GM21529 (cell line): ENCODE results near the gene SYNCRIP.
"Not testable (repeated sequence)": the region's sequence is repeated elsewhere in the genome, so short reads cannot be mapped to it uniquely, and the experiment has no call there.

Experiments used
- ATAC-seq: cut with Tn5 transposase; IDR thresholded peaks from one replicate; pipeline ENCODE4 v1.9.1; 2021; ENCODE audit not compliant: unreplicated experiment

The SYNCRIP gene

DNA sequence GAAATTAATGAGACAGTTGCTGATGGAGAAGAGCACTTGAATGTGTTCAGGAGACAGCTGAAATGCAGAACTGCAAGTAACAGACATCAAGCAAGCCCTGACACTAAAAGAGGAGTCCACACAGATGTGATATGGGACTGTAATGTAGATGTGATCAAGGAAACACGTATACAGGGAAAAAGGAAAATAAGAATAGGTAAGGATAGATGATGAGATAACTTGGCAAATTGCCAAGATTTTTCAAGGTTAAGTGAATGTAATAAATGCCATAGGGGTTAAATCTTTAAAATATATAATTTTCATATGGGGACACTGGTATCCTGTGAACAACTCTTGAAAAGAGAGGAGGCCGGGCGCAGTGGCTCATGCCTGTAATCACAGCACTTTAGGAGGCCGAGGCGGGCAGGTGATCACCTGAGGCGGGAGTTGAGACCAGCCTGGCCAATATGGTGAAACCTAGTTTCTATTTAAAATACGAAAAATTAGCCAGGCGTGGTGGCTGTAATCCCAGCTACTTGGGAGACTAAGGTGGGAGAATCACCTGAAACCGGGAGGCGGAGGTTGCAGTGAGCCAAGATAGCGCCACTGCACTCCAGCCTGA is 41.9 kb downstream of the SYNCRIP start:
- no peak for ATAC-seq

DNA sequence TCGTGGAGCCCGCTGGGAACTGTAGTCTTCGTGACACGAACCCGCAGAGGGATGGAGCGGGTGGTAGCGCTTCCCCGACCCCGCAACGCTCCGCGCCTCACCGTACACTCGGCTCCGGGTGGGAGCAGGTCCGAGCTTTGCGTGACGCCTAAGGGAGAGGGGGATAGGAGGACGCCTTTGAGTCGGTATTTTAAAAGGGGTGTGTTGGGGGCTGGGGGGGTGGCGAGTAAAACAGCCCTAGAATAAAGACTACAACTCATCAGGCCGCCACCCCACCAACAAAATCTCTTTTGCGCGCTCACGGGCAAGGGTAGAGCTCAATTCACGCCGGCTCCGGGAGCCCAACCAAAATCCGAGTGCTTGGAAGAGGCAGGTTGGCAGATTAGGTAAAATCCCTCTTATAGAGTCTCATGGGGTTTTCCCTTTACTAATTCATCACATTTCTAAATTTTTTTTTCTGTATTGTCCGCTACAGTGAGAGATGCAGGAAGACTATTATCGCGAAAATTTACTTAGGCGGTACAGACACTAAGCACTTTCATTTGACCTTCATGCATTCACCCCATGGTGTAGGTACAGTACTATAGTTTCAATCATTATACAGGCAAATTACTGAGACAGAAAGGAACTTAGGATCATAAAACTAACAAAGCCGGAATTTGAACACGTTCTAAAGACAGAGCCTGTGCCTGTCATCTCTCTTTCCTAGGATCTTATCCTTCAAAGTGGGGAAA is 48.3 kb downstream of the SYNCRIP start:
- ATAC-seq, result peak; percentile 12

DNA sequence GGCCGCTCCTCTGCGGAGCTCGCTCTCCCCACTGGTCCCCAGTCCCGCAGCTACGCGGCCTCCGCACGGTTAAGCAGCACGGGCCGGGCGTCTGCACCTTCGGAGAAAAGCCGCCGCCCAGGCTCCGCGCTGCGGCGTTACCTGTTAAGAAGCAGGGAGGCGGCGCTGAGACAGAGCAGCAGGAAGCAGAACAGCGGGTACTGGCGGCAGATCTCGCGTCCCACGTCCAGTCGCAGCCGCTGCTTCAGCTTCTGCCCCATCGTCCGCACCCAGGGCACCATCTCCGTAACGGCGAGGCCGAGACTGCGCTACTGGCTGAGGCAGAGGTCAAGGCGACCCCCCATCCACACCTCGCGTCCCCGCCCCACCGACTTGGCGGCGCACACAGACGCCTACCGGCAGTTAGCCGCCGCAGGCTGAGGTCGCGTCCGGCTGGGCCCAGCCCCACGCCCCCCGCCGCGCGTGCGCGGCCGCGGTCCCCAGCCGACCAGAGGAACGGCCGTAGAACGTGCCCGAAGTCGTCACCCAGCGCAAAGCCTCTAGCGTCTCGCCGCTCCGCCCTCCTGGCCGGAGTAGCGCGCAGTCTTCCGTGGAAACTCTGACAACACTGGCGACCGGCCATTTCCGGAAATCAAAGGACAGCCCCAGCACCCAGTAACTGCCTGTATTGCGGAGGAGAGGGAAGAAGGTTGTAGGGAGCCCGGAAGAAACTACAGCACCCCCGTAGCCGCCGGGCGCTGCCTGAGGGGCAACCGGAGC is 49.1 kb downstream of the SYNCRIP start, which contains the start of gene SNX14:
SNX14 (minus strand) TSS at position 421 of the 759 bp plus-strand sequence; CDS start at position 281, 140 bp downstream.
- ATAC-seq, result peak; percentile 85

DNA sequence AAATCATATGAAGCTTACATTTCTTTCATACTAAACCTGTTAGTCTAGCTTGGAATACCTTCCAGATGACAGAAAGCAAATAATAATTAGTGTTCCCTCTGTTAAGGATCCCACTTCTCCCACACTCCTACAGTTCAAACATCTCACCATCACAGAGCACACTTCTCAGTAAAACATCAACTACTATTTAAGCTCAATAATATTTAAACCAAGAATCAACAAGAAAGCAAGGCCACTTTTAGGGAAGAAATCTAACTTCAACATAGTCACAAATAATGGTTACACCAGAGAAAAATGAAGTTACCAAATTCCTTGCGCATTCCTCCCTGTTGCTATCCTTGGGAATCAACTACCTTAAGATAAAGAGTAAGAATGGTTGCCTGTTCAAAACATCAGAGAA is 50.7 kb downstream of the SYNCRIP start:
- no peak for ATAC-seq

DNA sequence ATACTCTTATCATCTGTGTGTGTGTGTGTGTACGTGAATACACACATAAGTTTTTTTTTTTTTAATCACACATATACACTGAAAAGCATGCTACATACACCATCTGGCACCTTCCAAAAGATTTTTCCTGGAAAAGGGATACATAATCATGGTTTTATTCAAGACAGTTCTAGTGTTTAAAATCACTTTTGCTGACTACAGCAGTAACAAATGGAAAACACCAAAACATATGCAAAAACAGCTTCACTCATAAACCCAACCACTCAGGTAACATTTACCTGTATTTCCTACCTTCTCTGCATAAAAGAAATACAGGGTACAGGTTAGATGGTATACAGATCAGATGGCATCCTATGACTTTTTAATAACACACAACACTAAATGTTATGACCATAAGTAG is 51.5 kb downstream of the SYNCRIP start:
- no peak for ATAC-seq

DNA sequence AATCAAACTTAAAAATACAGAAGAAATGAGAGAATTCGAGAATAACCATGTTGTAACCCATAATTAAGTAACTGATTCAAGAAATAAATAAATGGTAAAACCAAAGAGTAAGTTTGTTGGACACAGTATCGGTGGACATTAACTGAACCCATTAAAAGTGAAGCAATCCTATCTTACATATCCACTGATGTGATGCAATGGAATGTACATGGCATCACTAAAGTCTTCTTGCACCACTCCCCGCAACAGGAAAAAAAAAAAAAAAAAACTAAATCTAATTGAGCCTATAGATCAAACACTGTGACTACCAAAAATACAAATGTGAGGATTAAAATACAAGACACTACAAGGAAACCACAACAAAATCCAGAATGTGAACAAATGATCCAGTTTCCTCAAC is 56.9 kb downstream of the SYNCRIP start:
- no peak for ATAC-seq

DNA sequence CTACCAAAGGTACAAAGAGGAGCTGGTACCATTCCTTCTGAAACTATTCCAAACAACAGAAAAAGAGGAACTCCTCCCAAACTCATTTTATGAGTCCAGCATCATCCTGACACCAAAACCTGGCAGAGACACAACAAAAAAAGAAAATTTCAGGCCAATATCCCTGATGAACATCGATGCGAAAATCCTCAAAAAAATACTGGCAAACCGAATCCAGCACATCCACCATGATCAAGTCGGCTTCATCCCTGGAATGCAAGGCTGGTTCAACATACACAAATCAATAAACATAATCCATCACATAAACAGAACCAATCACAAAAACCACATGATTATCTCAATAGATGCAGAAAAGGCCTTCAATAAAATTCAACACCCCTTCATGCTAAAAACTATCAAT is 59.9 kb downstream of the SYNCRIP start:
- ATAC-seq, result not testable (repeated sequence)

DNA sequence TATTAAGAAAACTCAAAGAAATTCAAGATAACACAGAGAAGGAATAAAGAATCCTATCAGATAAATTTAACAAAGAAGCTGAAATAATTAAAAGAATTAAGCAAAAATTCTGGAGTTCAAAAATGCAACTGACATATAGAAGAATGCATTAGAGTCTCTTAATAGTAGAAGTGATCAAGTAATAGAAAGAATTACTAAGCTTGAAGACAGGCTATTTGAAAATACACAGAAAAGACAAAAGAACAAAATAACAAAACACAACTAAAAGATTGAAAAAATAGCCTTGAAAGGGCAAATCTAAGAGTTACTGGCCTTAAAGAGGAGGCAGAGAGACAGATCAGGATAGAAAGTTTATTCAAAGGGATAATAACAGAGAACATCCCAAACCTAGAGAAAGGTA is 61.1 kb downstream of the SYNCRIP start:
- no peak for ATAC-seq

DNA sequence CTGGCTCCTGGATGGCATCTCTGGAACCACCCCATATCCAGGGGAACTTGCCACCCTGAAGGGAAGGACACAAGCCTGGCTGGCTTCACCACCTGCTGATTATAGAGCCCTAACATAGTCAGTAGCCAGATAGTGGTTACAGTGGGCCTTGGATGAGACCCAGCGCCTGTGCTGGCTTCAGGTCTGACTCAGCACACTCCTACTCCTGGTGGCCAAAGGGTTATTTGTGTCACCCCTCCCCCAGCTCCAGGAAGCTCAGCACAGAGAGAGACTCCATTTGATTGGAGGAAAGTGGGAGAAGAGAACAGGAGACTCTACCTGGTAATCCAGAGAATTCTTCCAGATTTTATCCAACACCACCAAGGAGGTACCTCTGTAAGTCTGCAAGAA is 61.8 kb downstream of the SYNCRIP start:
- peak; percentile 90 for ATAC-seq

DNA sequence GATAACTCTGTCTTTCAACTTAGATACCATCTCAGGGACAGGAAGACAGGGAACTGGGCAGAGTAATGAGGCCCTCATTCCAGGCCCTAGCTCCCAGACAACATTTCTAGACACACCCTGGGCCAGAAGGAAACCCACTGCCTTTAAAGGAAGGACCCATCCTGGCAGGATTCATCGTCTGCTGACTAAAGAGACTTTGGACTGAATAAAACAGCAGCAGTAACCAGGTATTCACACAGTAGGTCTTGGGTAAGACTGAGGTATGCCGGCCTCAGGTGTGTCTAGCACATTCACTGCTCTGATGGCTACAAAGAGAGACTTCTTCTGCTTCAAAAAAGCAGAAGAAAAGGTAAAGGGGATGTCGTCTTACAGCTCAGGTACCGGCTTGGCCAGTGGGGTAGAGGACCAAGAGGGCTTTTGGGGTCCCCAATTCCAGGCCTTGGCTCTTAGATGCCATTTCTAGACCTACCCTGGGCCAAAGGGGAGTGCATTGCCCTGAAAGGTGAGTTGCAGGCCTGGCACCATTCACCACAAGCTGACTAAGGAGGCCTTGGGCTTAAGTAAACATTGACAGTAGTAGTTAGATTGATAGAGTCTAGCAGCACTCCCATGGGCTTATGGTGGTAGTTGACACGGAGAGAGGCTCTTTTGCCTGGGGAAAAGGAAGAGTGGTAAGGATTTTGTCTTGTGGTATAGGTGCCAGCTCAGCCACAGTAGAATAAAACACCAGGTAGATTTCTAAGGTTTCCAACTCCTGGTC is 62.4 kb downstream of the SYNCRIP start:
- ATAC-seq, result peak; percentile 17

DNA sequence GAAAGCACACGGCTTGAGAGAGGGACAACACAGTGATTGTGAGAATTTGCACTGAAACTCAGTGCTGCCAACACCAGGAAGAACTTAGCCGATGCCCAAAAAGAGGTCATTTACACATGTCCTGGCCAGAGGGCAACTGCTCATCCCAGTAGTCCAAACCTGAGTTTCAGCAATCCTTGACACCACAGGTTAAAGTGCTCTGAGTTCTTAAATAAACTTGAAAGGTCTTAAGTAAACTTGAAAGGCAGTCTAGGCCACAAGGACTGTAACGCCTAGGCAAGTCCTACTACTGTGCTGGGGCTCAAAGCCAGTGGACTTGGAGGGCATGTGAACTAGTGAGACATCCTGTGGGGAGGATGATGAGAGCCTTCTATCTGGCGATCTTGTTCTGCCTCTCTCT is 63.1 kb downstream of the SYNCRIP start:
- ATAC-seq, result no peak

DNA sequence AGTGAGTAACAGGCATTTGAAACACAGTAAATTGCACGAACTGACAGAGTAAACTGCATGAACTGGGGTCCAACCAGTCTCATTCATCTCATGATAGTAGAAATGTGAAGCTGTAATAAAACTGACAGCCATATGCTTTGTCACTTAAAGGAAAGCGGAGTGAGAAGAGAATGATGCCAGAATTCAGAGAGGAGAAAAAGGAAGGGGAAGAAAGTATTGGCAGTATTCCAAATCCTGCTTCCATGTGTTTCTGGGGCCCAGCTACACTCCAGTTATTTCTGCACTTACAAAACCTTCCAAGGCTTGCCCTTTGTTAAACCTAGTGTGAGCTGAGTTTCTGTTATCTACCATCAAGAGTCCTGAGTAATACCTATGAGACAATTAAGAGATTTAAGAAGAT is 66.2 kb downstream of the SYNCRIP start:
- ATAC-seq, result no peak

DNA sequence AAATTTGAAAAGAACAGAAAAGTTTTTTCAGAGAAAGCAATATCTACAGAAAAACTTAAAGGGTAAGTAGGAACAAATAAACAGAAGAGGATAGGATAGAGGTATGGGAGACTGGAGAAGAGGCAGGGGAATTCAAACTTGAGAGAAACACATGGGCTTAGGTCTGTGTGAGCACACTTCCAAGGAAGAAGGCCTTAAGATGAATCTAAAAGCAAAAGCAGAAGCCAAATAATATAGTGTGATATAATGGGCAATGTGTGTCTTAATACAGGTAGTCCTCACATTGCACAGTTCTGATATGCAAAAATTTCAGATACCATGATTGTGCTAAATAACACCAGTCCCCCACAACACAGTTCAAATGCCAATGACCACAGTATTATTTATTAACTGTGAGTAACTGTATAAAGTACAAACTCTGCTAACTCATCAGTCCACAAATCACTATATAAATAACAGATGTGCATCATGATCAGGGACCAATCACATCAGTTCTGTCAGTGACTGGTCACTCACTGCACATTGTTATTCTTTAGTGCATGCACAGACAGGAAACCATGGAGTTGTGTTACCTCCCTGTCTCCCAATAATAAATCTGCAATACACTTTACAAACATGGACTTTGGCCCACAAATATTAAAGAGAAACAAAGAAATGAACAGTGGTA is 67.6 kb downstream of the SYNCRIP start:
- no peak for ATAC-seq

DNA sequence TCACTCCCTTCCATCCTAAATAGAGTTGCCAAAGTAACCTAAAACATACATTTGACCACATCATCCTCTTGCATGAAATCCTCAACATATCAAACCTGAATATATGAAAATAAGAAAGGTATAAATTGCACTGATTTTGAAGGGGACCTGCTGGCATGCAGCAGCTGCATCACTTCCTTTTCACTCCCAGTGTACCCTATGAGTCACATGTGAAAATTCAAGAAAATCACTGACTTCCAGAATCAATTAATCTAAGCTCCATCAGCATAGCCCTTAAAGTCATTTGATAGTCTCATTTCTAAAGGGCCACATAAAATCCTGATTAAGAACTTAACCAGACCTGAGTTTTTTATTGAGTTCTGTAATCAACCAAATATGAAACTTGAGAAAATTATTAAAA is 73.4 kb downstream of the SYNCRIP start:
- no peak for ATAC-seq

DNA sequence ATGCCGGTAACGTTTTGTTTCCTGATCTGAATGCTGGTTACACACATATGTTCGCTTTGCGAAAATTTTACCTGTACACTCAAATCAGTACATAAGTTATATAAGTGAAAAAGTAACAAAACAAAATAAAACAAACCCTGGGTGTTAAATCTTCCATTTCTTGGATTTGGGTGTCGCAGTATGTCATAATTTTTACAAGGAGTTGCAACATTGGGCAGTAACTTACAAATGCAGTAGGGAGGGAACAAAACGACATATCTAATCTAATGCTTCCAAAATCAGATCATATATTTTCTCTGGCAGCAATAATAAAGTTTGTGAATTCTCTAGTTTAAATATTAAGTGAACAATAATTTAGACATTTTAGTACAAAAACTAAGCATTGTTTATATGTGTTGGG is 74.3 kb downstream of the SYNCRIP start:
- no peak for ATAC-seq

DNA sequence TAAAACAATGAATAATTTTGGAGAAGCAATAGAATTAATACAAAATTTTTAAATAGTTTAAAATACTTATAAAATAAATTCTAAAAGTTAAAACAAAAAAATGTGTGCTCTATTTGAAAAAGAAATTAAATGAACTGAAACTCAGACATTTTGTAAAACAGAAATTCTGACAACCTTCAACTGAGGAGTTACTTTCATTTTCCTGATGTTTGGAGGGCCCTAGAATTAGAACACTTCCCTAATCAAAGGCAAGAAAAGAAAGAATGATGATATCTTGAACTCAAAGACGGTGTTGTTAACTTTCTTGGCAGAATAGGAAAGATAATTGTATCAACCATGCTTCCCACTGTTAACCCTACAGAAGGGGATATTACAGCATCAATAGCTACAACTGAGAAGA is 77.0 kb downstream of the SYNCRIP start:
- ATAC-seq, result no peak

DNA sequence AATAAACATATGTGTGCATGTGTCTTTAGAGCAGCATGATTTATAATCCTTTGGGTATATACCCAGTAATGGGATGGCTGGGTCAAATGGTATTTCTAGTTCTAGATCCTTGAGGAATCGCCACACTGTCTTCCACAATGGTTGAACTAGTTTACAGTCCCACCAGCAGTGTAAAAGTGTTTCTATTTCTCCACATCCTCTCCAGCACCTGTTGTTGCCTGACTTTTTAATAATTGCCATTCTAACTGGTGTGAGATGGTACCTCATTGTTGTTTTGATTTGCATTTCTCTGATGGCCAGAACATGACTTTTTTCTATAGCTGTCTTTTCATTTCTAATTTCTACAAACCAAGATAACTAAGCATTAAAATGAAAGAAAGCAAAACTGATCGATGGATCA is 78.5 kb downstream of the SYNCRIP start:
- not testable (repeated sequence) for ATAC-seq
